Colonic mucosa (tissue), 4 donors: ENCODE results near the gene SRCIN1. TPM values are rescaled to one million over a fixed set of nuclear protein-coding genes. Genes with fewer than 3 reads are reported as not detected.
"Not testable (repeated sequence)": the region's sequence is repeated elsewhere in the genome, so short reads cannot be mapped to it uniquely, and the experiment has no call there.

Experiments
- DNase-seq: peaks from one replicate; pipeline ENCODE4 v3.0.0-alpha.2; 2020
- H3K27ac ChIP-seq: fragments of 200-600 bp; one replicate; pipeline ENCODE4 v1.8.0; 2021
- H3K27me3 ChIP-seq: fragments of 200-600 bp; one replicate; pipeline ENCODE4 v1.8.0; 2021
- H3K36me3 ChIP-seq: fragments of 200-600 bp; one replicate; pipeline ENCODE4 v1.8.0; 2021
- H3K4me1 ChIP-seq: fragments of 200-600 bp; one replicate; pipeline ENCODE4 v1.8.0; 2021; ENCODE audit warnings: mild to moderate bottlenecking
- H3K4me3 ChIP-seq: fragments of 200-600 bp; one replicate; pipeline ENCODE4 v1.8.0; 2021
- H3K9ac ChIP-seq, 2 donors: one replicate each; pipeline ENCODE4 v1.7.0; 2013; ENCODE audit warnings: control low read depth in 2 of 2, low read depth in 2 of 2, low read length in 2 of 2
- H3K9me3 ChIP-seq: fragments of 200-600 bp; one replicate; pipeline ENCODE4 v1.8.0; 2021
- intact Hi-C: fragments of 100-400 bp; cut with DNase I; formaldehyde crosslinking; loops from one replicate; pipeline ENCODE4 v1.14.1; 2022
- total RNA-seq, 2 donors: library from RNA; stranded (reverse); fragmentation: NEBNext Ultra II Directional in 1 of 2; extraction: Animal tissue kit (Norgen Biotek cat#: 25700) in 1 of 2; gene quantifications; one replicate each; pipeline ENCODE4 v1.2.1, GENCODE V29; 2021
- TF ChIP-seq, protein P1 (sequence below): fragments of 200-600 bp; IDR thresholded peaks from one replicate; pipeline ENCODE4 v1.8.0; 2022; ENCODE audit warnings: antibody characterized with exemption, mild to moderate bottlenecking
- donor health status: healthy.
- donor health status: DM: no; HTN: no; CAD: no.
- donor health status: DM: no; HTN: no; CAD: no.

SRCIN1 gene
- total RNA-seq, 2 donors from 2014 or later, result 1.1 to 4.2 TPM

DNA sequence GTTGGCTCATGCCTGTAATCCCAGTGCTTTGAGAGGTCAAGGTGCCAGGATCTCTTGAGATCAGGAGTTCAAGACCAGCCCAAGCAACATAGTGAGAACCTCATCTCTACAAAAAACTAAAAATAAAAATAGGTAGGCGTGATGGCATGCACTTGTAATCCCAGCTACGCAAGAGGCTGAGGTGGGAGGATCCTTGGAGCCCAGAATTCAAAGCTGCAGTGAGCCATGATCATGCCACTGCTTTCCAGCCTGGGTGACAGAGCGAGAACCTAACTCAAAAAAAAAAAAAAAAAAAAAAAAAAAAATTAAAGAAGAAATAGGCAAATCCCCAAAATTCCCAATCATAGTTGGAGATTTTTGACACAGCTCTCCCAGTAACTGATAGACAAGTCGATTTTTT, 32.2 kb upstream of the SRCIN1 start:
- no peaks in the 10 kb centered on the region for H3K36me3 ChIP-seq

DNA sequence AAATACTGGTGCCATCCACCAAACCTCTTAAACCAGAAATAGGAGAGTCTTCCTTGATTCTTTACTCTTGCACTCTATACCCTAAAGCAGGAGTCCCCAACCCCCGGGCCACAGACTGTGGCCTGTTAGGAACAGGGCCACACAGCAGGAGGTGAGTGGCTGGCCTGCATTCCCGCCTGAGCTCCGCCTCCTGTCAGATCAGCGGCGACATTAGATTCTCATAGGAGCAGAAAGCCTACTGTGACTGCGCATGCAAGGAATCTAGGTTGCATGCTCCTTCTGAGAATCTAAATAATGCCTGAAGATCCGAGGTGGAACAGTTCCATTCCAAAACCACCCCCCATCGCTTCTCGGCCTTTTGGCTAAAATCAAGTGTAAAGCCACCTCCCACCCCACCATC, 30.3 kb upstream of the SRCIN1 start:
- intact Hi-C loops, result no loop called here
- H3K27ac ChIP-seq, result no peak overlapping the region
- H3K4me1 ChIP-seq, result no peaks in the 10 kb centered on the region
- H3K9me3 ChIP-seq, result no peaks in the 10 kb centered on the region
- H3K27me3 ChIP-seq, result no peaks in the 10 kb centered on the region
- TF ChIP-seq, protein P1, sequence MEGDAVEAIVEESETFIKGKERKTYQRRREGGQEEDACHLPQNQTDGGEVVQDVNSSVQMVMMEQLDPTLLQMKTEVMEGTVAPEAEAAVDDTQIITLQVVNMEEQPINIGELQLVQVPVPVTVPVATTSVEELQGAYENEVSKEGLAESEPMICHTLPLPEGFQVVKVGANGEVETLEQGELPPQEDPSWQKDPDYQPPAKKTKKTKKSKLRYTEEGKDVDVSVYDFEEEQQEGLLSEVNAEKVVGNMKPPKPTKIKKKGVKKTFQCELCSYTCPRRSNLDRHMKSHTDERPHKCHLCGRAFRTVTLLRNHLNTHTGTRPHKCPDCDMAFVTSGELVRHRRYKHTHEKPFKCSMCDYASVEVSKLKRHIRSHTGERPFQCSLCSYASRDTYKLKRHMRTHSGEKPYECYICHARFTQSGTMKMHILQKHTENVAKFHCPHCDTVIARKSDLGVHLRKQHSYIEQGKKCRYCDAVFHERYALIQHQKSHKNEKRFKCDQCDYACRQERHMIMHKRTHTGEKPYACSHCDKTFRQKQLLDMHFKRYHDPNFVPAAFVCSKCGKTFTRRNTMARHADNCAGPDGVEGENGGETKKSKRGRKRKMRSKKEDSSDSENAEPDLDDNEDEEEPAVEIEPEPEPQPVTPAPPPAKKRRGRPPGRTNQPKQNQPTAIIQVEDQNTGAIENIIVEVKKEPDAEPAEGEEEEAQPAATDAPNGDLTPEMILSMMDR, result no peak
- no peak overlapping the region for H3K9ac ChIP-seq
- H3K4me3 ChIP-seq, result no peak overlapping the region
- no peaks in the 10 kb centered on the region for H3K36me3 ChIP-seq
- no peak for DNase-seq

More for the DNA sequence above, 32.2 kb upstream of the SRCIN1 start:
- intact Hi-C loops, result no loop called here
- TF ChIP-seq, protein P1, result no peak
- no peak overlapping the region for H3K4me3 ChIP-seq
- H3K9me3 ChIP-seq, result no peaks in the 10 kb centered on the region
- no peaks in the 10 kb centered on the region for H3K27me3 ChIP-seq
- no peaks in the 10 kb centered on the region for H3K4me1 ChIP-seq
- no peak overlapping the region for H3K27ac ChIP-seq
- no peak for DNase-seq
- no peak overlapping the region for H3K9ac ChIP-seq

DNA sequence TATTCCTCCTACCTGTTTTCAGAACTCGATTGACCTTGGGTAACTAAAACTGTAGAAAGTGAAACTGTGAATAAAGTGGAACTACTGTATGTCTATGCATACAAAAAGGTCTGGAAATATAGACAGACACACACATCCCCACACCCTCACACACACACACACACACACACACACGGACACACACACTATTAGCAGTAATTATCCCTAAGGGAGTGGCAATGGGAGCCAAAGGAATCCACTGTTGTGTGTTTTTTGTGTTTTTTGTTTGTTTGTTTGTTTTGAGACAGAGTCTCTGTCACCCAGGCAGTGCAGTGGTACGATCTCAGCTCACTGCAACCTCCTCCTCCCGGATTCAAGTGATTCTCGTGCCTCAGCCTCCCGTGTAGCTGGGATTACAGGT, 26.6 kb upstream of the SRCIN1 start:
- no peak overlapping the region for H3K9ac ChIP-seq
- no peaks in the 10 kb centered on the region for H3K36me3 ChIP-seq
- intact Hi-C loops, result no loop called here
- no peaks in the 10 kb centered on the region for H3K9me3 ChIP-seq
- no peak overlapping the region for H3K27ac ChIP-seq
- TF ChIP-seq, protein P1, result no peak
- no peaks in the 10 kb centered on the region for H3K4me1 ChIP-seq
- no peaks in the 10 kb centered on the region for H3K27me3 ChIP-seq
- no peak for DNase-seq
- no peak overlapping the region for H3K4me3 ChIP-seq

DNA sequence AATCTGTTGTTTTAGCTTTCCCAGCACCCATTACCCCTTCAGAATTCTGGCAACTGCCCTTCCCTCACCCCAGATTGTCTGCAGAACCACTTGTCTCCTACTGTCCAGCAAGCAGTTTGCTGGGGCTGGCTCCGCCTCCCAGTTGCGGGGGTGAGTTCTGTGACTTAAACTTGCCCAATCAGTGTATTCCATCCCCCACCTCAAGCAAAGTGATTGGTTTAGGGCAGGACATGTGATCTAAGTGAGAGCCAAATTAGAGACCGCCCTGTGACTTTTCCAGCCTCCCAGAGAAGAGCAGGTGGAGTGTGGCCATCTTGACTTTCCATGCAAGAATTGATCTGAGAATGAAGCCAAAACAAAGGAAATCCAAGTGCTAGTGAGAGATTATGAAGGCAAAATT, 22.7 kb upstream of the SRCIN1 start:
- intact Hi-C loops, result no loop called here

DNA sequence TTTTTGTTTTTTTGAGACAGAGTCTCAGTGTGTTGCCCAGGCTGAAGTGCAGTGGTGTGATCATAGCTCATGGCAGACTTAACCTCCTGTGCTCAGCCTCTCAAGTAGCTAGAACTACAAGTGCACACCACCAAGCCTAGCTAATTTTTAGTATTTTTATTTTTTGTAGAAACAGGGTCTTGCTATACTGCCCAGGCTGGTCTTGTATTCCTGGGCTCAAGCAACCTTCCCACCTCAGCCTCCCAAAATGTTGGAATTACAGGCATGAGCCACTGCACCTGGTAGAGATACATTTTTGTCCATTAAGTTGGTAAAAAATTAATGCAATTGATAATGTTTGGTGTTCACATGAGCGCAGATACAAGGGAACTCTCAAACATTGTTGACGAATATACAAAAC, 22.2 kb upstream of the SRCIN1 start:
- no peaks in the 10 kb centered on the region for H3K9me3 ChIP-seq
- H3K4me3 ChIP-seq, result no peak overlapping the region
- no peak for DNase-seq
- no peaks in the 10 kb centered on the region for H3K4me1 ChIP-seq
- TF ChIP-seq, protein P1, result no peak
- no peak overlapping the region for H3K9ac ChIP-seq
- no peaks in the 10 kb centered on the region for H3K27me3 ChIP-seq
- H3K36me3 ChIP-seq, result no peaks in the 10 kb centered on the region
- H3K27ac ChIP-seq, result no peak overlapping the region
- intact Hi-C loops, result no loop called here

More for the DNA sequence above, 22.7 kb upstream of the SRCIN1 start:
- Histone ChIP-seq H3K9ac (no peak overlapping the region), H3K4me3 (no peak overlapping the region), H3K4me1 (no peaks in the 10 kb centered on the region), H3K27ac (no peak overlapping the region), H3K36me3 (no peaks in the 10 kb centered on the region), H3K9me3 (no peaks in the 10 kb centered on the region), H3K27me3 (no peaks in the 10 kb centered on the region)
- TF ChIP-seq, protein P1, result no peak
- DNase-seq, result no peak

DNA sequence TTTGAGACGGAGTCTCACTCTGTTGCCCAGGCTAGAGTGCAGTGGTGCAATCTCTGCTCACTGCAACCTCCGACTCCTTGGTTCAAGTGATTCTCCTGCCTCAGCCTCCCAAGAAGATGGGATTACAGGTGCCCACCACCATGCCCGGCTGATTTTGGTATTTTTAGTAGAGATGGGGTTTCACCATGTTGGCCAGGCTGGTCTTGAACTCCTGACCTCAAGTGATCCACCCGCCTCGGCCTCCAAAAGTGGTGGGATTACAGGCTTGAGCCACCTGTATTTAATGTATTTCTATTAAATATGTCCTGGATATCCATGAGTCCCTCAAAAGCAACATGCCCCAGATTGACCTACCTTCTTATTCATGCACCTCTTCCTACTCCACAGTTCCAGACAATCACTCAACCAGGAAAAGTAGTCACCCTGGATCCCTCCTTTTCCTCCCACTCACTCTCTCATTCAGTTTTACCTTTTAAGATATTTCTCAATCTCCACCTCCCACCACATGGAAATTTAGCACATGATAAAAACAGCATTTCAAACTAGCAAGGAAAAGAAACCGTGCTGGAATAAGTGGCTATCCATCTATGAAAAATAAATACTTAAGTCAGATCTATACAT, 21.0 kb upstream of the SRCIN1 start:
- H3K27ac ChIP-seq, DNase-seq, intact Hi-C loops, H3K4me3 ChIP-seq, H3K36me3 ChIP-seq, H3K9ac ChIP-seq, H3K27me3 ChIP-seq, H3K9me3 ChIP-seq, H3K4me1 ChIP-seq: not testable (repeated sequence)
